HG02852 (cell line): ENCODE data around the gene WIPI1.
"Not testable (repeated sequence)": the region's sequence is repeated elsewhere in the genome, so short reads cannot be mapped to it uniquely, and the experiment has no call there.

Experiments
- ATAC-seq: cut with Tn5 transposase; IDR thresholded peaks from one replicate; pipeline ENCODE4 v1.9.1; 2021; ENCODE audit warnings: mild to moderate bottlenecking, moderate library complexity; ENCODE audit not compliant: unreplicated experiment

The WIPI1 gene

GRCh38 chr17:68457168-68457538, at the start of gene WIPI1:
Gene WIPI1, minus strand, starts transcription at chr17:68457496. Its CDS starts 75 bp downstream, at chr17:68457421.
- peak; percentile 27 for ATAC-seq

DNA sequence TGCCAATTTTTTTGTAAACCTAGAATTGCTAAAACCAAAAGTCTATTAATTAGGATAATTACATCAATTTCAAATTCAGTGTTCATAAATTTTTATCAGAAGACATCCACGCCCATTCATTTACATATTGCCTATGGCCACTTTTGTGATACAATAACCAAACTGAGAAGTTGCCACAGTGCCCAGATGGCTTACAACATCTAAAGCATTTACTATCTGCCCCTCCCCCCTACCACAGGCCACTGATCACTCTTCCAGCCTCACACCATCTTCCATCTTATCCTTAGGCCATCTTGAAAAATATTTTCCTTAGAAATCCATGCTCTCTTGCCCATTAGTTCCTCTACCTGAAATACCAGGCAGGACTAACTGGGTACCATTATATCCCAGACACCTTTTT, 48.7 kb upstream of the WIPI1 start:
- ATAC-seq: no peak

- no peak for ATAC-seq
Observed at GRCh38 chr17:68501074-68501473, 43.8 kb upstream of the WIPI1 start.

DNA sequence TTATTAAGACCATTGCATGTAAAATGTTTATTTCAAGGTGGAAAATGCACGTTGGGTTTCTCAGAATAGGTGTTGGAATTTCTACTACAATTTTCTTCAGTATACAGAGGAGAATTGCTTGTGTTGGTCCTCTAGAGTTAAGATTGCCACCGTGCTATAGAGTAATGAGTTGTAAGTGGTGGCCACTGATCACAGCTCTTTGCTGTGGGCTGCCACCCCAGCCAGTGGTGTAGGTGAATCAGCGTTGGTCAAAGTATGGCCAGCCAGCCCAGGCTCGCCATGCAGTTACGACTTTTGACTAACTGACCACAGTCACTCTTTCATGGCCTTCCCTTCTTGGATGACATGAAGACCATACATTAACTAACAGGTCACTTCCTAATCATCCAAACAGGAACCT, 42.3 kb upstream of the WIPI1 start:
- no peak for ATAC-seq

DNA sequence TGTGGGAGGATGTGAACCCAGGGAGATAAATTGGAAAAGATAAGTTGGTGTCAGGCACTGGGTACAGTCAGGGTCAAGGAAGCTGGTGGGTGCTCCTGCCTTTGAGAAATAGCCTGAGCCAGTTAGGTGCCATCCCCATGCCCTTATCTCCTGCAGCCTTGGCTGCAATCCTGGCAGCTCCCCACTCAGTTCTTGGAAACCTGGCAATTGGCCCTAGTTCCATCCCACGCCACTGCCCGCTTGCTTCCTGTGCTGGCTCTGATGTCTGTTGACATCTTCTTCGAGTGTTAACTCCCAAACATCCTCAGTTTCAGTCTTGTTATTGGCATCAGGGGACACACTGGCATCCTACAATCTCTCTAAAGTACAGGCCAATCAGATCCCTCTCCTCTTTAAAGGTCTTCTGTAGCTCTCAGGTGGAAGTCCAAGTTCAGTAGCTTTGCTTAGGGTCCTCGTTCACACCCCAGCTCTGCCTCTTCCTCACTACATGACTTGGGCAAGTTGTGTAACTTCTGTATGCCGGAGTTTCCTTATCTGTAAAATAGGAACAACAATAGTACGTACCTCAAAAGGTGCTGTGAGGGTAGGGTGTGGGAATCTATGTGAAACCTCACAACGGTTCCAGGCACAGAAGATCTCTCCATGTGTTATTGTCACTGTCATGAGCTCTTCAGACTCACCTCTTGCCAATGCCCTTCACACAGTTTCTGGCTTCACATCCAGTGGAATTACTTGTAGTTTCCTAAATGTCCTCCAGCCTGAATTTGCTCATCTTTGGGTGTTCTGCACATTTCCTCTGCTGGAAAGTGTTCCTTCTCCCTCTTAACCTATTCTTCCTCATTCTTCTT, 41.4 kb upstream of the WIPI1 start:
- peak; percentile 28 for ATAC-seq

DNA sequence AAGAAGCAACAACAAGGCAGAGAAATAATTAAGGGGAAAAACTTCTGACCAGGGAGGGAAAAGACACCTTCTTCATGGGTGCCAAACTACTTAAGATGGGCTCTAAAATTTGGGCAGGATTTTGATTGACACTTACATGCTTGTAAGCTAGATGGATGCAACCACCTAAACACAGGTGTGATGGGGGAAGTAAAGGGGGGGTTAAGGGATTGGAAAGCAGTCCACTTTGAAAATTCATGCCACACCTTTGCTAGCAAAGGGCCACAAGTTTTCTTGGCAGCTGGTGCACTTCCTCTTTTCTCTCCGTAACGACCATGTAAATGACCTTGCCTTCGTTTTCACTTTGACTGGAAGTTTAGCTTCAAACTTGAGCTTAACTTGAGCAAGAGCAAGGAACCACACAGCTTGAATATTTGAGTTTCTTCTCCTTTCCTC, 40.6 kb upstream of the WIPI1 start:
- peak; percentile 95 for ATAC-seq

DNA sequence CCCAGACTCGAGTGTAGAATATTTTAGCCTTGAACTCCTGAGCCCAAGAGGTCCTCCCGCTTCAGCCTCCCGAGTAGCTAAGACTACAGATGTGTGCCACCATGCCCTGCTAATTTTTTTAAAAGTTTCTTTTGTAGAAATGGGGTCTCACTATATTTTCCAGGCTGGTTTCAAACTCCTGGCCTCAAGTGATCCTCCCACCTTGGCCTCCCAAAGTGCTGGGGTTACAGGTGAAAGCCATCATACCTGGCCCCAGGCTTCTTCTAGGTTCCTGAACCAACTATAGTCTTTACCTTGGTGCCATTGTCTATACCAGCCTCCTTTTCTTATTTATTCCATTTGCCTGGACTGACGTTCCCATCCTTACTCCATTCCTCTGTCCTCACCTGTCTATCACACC, 37.8 kb upstream of the WIPI1 start:
- ATAC-seq: no peak

DNA sequence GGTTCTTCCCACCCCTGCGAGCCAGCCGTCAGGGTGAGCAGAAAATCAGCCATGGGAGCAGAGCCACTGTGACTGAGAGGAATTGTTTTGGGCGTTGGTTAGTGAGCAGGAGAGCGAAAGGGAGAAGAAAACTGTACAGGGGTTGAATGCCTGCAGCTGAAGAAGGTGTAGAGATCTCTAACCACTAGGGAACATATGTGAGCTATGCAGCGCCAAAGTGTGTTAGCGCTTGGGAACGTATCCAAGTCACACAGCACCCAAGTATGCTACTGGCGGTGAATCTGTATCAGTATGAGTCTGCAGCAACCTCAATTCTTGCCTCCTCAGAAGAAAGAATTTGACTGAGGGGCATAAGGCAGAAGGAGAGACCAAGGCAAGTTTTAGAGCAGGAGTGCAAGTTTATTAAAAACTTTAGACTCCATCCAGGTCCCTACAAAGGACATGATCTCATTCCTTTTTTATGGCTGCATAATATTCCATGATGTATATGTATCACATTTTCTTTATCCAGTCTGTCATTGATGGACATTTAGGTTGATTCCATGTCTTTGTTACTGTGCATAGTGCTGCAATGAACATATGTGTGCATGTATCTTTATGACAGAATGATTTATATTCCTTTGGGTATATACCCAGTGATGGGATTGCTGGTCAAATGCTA, 35.2 kb upstream of the WIPI1 start:
- ATAC-seq: not testable (repeated sequence)

DNA sequence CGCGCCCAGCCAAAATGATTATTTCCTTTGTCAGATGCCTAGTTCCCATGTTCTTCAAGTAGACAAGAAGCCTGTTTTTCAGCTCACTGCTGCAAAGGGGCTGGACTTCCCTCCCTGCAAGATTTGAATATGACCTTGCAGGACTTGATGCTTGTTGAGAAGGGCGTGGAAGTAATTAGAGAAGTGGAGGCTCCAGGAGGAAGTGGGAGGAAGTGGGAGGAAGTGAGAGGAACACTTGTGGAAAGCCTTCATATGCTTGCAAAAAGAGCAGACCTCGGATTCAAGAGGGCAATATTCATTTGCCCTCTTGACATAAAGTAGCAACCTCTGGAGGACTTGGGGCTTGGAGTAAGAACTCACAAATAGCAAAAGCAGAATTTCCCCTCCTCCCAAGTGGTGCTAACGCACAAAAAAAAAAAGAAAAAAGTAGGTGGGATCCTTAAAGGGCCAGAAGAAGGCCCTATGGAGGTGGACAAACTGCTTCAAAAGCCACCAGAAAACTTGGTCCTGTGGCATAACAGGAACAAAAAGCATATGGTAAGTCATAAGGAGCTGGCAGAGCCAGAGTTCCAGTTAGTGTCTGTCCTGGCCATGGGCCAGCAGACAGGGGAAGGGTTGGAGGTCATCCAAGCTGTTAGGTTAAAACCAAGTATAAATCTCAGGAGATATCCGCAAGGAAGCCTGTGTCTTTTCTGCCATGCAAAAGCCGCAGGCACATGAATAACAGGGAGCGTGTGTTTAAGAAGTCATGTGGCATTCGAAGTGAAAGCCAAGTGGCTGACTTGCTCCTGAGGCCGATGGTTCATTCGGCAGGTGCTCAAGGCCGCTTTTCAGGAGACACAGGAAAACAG, 34.3 kb upstream of the WIPI1 start:
- no peak for ATAC-seq

GRCh38 chr17:68489919-68490318, 32.6 kb upstream of the WIPI1 start:
- no peak for ATAC-seq

DNA sequence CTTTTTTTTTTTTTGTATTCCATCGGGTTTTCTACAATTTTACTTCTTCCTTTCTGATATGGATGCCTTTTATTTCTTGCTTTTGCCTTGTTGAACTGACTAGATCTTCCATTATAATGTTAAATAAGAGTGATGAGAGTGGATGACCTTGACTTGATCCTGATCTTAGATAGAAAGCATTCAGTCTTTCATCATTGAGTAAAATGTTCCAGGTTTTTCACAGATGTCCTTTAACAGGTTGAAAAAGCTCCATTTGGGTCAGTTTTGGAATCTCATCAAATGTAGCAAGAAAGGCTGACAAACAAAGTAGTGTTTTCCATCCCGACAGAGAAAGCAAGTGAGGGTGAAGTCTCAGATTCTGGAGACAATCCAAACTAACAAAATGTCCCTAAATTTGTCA, 27.2 kb upstream of the WIPI1 start:
- no peak for ATAC-seq

- ATAC-seq: no peak
Observed at GRCh38 chr17:68482576-68483041, 25.3 kb upstream of the WIPI1 start.

DNA sequence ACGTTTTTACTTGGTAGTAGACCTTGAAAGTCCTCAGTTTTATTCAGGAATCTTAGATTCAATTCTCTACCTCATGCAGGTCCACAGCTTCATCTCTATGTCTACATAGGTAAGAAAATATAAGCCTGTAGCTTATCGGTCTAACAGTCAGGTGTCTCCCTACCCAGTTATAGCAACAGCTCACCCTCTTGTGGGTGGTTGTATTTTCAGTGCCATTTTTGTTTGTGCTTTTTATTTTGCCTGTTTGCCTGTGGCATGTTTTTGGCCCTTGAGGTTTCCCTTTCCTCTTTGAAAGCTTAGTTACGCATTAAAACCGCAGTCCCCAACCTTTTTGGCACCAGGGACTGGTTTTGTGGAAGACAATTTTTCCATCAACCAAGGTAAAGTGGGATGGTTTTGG, 23.6 kb upstream of the WIPI1 start:
- no peak for ATAC-seq

- ATAC-seq: no peak
Observed at GRCh38 chr17:68470961-68471360, 13.7 kb upstream of the WIPI1 start.

DNA sequence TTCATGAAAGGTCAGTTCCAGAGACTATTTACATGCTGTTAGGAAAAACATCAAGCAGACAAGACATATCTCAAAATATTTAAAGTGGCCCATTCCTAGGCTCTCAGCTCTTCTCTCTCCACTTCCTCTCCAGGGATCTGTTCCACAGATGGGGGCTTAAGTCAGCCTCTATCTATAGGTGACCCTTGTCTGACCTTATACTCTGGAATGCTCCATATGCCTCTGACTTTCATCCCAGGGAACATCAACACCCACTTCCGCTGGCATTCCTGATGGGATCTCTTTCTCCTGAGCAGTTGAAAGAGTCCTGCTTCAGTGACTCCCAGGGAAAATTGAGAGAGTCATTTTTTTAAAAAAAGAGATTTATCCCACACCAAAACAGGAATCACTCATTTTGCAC, 11.5 kb upstream of the WIPI1 start:
- ATAC-seq: no peak

DNA sequence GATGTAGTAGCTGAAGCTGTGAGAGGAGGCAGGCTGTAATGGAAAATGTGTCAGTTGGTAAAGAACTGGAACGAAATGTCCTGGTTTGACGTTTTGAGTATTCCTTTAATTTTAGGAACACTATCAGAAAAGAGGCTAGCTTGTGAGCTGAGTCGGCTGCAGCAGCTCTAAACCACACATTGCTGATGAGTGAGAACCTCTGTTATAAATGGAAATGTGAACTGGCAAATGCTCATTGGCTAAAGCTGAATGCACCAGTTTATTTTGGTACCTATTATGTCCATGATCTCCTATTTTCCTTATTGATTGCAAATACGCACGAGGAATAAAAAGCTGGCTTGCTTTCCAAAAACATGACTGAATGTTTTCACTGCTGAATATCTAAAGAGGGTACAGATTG, 11.0 kb upstream of the WIPI1 start:
- no peak for ATAC-seq

DNA sequence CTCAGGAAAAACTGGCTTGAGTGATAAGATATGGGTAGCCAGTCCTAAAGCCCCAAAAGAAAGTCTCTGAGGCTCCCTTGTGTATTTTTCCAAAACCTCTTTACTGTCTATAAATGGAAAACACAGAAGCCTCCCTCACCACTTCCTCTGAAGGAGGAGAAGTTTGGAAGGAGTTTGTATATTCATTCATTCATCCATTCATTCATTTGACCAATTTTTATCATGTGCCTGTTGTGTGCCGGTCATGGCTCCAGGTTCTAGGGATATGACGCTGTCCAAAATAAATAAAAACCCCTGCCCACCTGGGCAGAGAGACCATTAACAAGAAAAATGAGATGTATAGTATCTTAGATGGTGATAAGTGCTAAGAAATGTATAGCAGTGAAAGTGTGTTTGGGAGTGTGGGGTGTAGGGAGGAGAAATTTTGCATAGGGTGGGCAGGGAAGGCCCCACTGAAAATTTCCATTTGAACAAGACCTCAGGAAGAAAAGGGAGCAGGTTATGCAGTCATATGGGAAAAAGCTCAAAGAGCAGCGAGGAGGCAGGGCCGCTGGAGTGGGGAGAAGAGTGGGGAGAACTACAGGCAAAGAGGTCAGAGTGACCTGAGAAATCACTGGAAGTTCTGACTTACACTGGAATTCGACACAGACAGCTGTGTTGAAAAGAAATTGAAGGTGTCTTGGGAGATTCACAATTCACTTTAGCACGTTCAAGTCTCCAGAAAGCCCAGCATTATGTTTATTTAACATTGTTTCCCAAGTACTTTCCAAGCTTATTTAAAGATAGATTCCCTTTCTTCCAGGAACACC, 6.1 kb upstream of the WIPI1 start:
- no peak for ATAC-seq

- ATAC-seq: peak; percentile 27
Observed at GRCh38 chr17:68462381-68463210, 5.3 kb upstream of the WIPI1 start.

DNA sequence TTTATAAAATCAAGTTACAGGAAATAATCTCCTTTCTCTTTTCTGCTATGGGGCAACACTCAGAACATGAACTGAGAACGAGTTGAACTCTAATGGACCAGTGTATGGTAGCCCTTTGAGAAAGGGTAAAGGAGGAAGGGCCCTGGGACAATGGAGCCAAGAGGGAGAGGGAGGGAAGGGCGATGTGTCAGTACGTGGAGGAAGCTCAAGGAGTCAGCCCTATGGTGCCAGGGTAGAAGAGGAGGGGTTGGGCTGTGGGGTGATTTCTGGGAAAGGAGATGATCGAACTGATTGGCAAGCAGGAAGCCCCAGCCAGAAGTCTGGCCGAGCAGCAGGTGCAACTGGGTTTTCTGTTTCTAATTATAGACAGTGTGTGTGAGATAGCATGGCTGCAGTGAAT, 4.3 kb upstream of the WIPI1 start:
- no peak for ATAC-seq

GRCh38 chr17:68461122-68461539, 3.8 kb upstream of the WIPI1 start:
- ATAC-seq: no peak
